Effector CD8-positive, alpha-beta T cell (primary cell): ENCODE results near the gene GREB1.
"Not testable (repeated sequence)": the region's sequence is repeated elsewhere in the genome, so short reads cannot be mapped to it uniquely, and the experiment has no call there.

Source experiments
- DNase-seq: peaks from one replicate; lab custom pipeline; 2025; lab: John Stamatoyannopoulos, UW

Gene GREB1

DNA sequence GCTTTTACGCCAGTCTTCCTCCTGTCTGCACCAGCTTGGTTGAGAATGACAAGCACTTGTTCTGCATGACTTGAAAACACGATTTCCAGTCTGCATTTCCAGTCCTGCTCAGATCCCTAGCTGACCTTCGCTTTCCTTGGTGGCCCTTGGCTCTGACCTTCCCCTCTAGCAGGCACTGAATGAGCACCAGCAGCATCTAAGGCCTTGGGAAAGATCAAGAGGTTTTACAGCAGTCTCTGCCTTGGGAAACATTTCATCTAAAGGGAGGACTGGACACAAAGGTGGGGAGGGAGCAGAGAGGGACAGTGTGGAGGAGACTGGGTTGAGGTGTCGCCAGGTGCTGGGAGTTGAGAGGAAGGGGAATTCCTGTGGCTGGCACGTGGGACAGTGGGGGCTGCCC is 105.7 kb downstream of the GREB1 start:
- DNase-seq, result no peak

DNA sequence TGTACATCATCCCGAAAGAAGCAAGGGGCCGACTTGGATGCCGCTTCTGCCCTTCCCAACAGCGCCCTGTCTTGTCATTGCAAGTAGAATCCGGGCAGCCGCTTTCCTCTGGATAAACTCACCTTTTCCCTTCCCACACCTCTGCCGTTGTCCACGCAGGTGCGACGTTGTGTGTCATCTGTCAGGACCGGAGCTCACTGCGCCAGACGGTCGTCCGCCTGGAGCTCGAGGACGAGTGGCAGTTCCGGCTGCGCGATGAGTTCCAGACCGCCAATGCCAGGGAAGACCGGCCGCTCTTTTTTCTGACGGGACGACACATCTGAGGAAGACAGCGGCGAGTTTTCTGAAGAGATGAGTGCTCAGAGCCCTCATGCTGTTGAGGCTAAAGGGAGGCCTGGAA is 106.3 kb downstream of the GREB1 start:
- no peak for DNase-seq

DNA sequence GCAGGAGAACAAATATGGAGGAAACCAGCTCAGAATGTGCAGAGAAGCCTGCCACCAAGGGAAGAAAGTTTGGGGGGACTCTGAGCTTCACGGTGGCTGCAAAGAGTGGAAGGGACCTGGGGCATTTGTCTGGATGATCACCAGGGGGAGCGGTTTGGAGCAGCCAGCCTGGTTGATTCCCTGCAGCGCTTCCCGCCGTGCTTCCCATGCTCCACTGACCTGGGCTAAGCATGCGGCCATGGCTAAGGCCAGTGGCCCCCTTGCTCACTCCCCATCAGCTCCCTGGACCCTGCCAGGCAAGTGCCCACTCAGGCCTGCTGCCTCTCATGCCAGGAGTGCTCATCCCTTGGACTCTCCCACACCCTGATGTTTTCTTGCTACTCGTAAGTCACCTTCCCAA is 109.1 kb downstream of the GREB1 start:
- DNase-seq, result no peak

DNA sequence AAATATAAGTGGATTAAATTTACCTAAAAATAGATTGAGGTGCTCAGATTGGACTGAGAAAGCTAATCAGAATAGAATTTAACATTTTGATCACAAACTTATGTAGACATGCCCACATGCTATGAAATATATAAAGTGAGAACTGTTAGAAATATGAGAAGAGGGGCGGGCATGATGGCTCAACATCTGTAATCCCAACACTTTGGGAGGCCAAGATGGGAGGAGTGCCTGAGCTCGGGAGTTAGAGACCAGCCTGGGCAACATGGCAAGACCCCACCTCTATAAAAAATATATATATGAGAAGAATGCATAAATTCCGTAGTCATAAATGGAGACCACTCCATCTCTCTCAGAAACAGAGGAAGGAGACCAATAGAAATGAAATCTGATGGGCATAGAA is 110.4 kb downstream of the GREB1 start:
- no peak for DNase-seq

DNA sequence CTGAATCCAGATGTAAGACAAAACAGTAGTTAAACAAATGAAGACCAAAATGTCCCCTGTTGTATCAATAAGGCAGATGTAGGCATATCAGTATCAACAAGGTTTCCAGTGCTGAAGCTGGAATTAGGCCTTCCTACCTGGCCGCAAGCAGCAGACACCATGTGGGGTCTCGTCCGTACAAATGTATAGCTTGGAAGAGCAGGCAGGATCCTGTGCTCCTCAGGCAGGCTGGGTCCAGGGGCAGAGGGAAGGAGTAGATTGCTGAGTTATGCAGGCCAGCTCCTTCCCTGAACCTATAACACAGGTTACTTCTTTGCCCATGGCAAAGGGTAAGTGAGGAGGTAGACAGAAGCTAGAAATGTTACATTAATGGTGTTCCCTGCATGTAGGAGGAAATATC is 112.7 kb downstream of the GREB1 start:
- no peak for DNase-seq

DNA sequence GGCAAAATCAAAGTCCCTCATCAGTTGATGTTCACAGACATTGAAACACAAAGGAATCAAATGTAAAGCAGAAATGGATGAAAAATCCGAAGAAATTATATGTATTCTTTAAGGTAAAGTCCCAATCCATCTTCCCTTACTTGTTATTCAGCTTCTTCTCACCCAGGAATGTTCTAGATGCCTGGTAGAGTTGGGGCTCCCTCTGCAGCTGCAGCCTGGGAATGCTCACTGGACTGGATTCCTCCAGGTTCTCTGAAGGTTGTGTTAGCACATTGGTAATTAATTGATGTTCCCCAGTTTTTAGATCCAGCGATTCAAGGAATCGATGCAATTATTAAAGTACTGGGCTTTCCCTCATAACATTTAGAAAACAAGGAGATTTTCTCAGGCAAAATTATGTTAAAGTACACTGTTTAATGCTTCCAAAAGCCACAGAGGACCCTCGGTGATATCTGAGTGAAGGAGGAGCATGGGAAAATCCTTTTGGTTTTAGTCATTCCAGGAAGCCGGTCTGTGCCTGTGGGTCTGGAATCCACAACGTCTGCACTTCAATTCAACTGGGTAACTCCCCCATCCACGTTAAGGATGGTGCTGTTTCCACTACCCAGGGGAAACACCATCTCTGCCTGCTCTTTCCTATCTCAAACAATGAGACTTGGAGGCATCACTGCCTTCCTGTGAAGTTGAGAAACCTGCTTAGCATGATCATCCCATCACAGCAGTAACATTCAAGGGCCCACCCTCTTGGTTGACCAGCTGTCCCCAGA is 114.2 kb downstream of the GREB1 start:
- no peak for DNase-seq

DNA sequence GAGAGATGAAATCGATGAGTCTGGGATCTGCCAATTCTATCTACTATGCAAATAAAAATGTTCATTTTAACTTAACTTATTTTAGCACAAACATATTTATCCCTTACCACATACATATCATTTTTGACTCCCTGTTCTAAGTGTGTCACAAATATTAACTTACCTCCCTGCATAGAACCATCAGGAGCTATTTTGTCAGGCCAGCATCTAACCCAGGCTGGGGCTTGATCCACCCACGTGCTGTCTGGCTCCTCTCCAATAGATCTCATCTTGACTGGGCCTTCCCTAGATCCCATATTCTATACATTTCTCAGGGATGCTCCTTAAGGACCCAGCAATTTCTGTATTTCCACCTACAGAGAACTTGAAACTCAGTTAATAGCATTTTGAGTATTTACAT is 115.2 kb downstream of the GREB1 start:
- no peak for DNase-seq

DNA sequence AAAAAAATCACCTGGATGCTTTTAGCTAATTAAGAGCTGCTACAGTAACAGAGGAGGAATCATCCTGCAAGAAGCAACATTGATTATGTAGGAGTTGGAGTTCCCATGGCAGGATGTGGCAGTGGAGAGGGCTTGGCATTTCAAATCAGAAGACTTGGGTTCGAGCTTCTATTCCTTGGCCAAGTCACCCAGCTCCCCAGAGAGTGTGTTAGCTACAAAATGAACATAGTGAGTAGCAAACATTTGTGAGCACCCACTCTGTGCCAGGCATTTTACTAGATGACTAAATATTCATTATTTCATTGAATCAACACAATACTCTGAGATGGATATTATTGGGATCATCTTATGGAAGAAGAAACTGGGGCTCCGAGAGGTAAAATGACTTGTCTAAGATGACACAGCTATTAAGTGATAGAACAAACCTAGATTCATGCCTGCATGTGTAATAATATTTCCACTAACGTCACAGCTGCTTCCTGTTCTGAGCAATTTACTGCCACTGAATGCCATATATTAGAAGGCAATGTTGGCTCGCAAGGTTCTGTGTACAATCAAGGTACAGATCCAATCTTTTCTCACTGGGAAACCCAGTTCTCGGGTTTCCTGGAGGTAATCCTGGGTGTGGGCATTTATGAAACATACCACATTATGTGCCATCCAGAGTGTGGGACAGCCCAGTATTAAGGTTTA is 118.2 kb downstream of the GREB1 start:
- no peak for DNase-seq

DNA sequence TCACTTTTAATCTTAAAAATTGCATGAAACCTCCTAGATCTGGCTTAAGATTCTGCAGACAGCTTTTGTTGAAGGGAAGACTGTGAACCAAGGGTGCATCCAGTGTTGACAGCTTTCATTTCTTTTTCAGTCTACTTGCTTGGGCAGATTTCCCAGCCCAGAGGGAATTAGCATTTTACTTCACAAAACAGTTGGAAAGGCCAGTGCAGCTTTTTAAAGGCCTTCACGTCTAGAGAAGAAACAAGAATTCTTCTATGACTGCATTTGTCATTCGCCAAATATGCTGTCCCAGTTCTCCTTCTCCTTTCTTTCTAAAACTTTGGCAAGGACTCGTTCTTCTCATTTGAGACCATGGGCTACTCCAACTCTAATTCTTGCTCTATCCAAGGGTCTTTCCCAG is 118.7 kb downstream of the GREB1 start:
- DNase-seq, result no peak

DNA sequence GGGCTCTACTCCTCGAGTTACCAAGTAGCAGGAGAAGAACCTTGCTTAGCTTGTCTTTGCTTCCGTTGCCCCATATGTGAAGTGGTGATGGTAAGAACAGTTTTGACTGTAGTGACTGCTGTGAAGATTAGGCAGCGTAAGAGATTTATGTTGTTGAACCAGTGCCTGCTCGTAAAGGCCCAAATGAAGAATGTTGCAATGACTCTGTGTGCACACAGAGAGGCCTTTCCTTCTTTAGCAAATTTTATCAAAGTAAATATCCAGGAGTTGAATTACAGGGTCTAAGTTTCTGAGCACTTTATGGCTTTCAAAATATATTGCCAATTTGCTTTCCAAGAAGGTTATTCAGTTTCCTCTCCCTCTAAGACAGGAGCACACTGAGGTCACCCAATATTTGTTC is 121.7 kb downstream of the GREB1 start:
- no peak for DNase-seq

DNA sequence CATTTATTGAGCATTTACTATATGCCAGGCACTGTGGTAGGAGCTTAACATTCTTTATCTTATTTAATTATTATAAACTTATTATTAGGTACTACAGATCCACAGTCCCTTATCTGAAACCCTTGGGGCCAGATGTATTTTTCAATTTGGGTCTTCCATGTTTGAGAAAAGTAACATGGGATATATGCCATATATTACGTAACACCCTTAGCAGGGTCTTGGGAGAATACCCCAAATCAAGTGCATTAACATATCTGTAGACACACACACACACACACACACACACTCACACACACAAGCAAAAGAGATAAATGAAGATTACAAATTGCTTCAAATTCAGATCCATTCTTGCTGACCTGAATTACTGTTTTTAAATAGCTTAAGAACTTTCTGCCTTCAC is 122.4 kb downstream of the GREB1 start:
- no peak for DNase-seq

DNA sequence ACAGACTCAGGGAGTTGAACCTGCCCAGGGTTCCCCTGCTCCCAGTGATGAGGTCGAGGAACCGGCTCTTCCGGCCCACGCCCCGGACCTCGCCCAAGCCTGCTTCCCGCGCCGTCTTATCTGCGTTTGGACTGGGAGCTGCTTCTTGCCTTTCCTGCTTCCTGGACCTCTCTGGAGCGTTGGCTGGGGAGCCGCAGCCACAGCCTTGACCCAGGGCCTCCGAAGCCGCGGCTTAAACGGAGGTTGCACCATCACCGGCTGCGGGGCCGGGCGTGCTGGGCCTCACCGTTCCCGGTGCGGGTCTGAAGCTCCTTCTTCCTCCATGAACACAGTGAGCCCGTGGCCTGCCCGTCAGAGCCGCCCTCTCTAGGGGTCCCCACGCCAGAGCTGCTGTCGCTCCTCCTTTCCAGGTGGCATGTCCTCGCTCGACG is 122.8 kb downstream of the GREB1 start:
- DNase-seq, result no peak

DNA sequence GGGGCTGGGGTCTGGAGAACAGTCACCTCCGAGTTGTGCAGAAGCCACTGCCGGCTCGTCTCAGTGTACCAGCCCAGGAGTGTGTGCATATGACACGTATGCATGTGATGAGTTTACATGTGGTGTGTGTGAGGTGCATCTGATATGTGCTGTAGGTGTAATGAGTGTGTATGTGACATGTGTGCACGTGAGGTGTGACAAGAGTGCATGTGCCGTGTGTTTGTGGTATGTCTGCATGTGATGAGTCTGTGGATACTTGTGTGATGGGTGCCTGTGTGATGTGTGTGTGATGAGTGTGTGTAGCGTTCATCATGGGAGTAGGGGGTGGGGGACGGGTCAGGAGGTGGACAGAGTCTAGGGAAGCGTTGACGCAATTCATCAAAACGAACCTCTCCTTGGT is 123.3 kb downstream of the GREB1 start:
- no peak for DNase-seq

DNA sequence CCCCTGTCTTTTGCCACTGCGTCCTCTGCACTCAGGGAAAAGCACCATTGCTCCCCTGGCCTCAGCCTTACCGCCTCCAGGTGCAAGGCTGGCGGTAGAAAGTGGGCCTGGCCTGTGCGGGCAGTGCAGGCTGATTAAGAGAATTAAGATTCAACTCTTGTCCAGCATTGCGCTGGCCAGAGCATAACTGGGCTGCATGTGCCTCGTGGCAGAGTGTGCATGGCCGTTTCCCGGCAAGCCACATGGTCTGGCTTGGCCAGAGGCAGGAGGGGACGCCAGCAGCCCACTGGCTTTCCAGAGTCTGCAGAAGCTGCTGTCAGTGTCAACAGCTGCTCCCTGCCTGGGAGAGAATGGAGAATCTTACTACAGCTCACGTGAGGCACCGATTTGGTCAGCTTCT is 123.8 kb downstream of the GREB1 start:
- no peak for DNase-seq

DNA sequence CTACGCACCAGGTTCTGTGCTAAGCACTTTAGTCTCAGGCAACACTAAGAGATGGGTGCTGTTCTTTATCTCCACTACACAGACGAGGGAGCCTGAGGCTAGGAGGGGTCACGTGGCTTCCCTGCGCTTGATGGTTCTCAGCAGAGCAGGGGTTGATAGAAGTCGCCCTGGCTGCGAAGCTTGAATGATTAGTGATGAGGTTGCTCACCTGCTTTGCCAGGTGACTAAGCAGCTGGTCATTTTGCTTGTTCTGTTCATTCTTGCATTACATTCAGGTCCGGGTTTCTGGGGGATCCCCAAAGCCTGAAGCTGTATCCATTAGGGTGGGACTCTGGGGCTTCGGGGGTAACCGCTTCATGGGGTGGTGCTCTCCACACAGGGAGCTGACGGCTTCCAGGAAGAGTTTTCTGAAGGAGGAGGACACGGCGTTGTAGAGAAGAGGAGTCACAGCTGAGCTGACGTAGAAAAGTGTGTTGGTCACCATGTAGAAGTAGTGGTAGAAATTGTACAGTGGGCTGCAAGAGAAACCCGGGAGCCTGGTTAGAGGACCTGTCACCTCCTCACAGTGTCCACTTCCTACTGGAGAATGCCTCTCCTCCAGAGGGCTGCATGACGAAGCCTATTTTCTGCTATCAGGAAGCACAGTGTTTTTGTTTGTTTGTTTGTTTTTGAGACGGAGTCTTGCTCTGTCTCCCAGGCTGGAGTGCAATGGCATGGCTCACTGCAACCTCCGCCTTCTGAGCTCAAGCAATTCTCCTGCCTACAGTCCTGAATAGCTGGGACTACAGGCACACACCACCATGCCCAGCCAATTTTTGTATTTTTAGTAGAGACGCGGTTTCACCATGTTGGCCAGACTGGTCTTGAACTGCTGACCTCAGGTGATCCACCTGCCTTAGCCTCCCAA is 124.6 kb downstream of the GREB1 start:
- DNase-seq, result no peak

DNA sequence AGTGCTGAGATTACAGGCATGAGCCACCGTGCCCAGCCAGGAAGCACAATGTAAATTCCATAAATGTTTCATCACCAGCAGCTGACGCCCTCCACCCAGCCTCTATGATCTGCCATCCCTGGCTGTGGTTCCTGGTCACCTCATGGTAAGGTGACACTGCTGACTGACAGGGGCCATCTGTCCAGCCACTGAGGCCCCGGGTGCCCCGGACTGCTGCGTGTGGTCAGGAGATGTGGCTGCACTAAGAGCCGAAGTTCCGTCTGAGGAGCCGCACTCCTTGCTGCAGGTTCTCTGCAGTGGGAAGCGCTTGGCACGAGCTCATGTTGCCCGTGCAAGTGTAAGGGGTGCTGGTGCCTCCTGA is 125.2 kb downstream of the GREB1 start:
- no peak for DNase-seq

DNA sequence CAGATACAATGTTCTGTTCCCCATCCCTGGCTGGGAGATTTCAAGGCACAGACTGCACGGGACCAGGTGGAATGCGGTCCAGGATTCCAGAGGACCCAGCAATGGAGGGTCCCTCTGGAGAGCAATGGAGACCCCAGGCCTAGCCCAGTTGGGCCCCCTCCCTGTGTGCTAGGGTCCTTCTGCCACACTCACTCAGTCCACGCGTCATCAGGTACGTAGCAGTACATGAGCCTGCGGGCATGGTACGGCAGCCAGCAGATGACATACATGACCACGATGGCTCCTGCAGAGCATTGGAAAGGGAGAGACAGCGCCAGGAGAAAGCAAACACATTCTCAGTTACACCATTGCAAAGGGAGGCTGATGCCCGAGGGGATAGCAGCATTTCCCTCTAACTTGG is 126.0 kb downstream of the GREB1 start:
- DNase-seq, result no peak

DNA sequence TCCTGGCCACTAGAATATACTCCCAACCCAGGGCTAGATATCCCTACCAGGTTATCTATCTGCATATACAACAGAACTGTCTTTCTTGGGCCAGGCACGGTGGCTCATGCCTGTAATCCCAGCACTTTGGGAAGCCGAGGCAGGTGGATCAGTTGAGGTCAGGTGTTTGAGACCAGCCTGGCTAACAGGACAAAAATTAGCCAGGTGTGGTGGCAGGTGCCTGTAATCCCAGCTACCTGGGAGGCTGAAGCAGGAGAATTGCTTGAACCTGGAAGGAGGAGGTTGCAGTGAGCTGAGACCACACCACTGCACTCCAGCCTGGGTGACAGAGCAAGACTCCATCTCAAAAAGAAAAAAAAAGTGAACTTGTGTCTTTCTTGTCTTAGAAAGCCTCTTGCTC is 126.6 kb downstream of the GREB1 start:
- not testable (repeated sequence) for DNase-seq

DNA sequence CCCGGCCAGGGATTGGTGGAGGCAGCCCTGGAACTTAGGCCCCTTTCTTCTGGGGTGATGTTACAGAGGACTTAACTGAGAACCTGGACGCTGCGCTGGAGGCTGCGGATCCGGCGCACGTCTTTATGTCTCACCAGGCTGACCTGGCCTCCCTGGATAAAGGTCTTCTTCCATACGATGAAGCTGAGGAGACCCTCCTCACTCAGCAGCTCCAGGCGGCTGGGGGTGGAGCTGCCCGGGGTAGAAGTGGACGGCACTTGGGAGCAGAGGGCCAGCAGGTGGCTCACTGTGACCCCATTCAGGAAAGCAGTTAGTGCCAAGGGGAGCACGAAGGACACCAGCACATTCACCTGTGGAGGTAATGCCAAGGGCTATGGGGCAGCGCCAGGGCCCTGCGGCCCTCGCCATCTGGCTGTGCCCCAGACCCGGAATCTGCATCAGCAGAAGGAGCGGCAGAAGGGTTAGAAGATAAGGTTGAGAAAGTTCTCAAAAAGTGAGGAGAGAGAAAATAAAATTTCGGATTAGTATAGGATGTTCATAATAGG is 128.1 kb downstream of the GREB1 start:
- no peak for DNase-seq

DNA sequence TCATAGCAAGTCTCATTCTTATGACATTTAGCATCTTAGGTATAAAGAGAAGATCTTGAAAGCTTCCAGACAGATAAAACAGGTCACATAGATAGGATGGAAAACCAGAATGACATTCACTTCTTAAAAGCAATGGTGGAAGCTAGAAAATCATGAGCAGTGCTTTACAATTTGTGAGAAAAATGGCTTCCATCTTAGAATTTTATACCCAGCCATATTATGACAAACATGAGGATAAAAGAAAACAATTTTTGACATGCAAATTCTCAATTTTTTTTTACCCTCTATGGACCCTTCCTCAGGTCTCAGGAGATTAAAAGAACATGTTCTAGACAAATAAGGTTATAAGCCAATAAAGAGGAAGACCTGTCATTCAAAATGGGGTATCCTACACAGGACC is 129.0 kb downstream of the GREB1 start:
- no peak for DNase-seq

DNA sequence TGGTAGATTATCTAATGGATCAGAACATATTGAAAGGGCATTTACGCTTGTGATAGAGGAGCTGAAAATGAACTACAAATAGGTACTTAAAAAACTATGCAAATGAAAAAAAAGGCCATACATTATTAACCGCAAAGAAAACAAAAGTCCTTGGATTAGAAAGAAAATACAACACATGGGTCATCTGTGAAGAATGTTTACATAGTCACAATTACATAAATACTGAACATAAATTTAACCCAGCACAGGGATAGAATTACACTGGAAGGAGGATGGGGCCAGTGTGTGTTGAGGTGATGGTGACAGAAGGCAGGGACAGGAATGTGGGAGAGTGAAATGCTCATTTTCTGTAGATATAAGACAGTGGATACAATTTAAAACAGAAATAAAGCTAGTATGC is 129.6 kb downstream of the GREB1 start:
- DNase-seq, result no peak

DNA sequence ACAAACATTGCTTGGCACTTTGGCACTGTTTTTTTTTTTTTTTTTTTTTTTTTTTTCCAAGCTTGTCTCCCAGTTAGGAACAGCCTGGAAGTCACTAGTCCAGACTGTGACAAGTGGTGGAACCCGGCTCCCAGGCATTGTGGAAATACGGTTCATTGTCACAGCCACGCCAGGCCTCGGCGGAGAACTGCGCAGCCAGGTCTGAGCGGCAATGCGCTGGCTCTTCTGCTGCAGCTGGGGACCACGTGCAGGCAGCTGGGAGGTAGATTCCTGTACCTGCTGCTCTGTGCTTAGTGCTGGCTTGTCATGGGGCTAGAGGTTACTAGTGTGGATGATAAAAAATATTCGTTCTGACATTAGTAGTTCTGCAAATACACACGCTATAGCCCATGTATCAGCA is 131.2 kb downstream of the GREB1 start:
- DNase-seq, result no peak
